22Rv1 (cell line): ENCODE data around the gene MYRIP.
"Not testable (repeated sequence)": the region's sequence is repeated elsewhere in the genome, so short reads cannot be mapped to it uniquely, and the experiment has no call there.

Experiments
- H3K27ac ChIP-seq: fragments of 450-650 bp; 2 replicates; pipeline ENCODE4 v1.5.1; 2017
- ZFX ChIP-seq: fragments of 450-650 bp; IDR thresholded peaks from 2 replicates; pipeline ENCODE4 v1.6.1; 2017; ENCODE audit warnings: antibody characterized with exemption, borderline replicate concordance
- TF ChIP-seq, protein P1 (sequence below): fragments of 450-650 bp; IDR thresholded peaks from 2 replicates; pipeline ENCODE4 v1.5.1; 2017; ENCODE audit warnings: mild to moderate bottlenecking

Gene MYRIP

DNA sequence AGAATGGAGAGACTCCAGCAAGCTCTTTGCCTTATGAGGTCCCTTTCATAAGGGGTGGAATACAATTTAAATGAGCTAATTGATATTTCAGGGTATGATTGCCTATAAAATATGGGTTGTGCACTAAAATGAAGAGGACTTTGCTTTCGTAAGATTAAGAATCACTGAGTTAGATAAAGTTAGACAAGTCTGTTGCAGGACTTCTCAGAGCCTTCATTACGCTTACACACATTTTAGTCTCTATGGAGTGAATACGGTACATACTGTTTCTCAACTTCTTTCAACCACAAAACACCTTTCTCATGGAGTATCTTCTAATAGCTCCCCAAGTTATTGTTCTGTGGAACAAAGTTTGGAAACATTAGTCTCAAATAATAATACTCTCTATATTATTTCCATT, 17.8 kb upstream of the MYRIP start:
- no peak overlapping the region for H3K27ac ChIP-seq
- TF ChIP-seq, protein P1, sequence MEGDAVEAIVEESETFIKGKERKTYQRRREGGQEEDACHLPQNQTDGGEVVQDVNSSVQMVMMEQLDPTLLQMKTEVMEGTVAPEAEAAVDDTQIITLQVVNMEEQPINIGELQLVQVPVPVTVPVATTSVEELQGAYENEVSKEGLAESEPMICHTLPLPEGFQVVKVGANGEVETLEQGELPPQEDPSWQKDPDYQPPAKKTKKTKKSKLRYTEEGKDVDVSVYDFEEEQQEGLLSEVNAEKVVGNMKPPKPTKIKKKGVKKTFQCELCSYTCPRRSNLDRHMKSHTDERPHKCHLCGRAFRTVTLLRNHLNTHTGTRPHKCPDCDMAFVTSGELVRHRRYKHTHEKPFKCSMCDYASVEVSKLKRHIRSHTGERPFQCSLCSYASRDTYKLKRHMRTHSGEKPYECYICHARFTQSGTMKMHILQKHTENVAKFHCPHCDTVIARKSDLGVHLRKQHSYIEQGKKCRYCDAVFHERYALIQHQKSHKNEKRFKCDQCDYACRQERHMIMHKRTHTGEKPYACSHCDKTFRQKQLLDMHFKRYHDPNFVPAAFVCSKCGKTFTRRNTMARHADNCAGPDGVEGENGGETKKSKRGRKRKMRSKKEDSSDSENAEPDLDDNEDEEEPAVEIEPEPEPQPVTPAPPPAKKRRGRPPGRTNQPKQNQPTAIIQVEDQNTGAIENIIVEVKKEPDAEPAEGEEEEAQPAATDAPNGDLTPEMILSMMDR, result no peak

DNA sequence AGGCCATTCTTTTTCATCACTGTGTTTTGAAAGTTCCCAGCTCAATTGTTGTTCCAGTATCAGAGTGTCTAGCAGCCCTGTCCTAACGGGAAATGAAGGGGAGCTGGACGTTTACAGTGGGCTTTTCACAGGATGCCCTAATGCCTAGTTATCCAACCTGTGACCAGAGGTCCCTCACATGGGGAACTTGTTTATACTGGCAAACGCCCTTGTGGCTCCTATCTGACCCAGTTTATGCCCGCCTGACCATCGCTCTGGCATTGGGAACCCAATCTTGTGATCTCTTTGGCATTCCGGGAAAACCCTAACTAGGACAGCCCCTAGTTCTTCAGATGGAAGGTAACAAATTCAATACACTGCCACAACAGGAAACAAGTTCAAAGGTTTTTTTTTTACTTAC, 14.5 kb upstream of the MYRIP start:
- TF ChIP-seq ZFX, result no peak
- TF ChIP-seq, protein P1, result no peak
- no peak overlapping the region for H3K27ac ChIP-seq

DNA sequence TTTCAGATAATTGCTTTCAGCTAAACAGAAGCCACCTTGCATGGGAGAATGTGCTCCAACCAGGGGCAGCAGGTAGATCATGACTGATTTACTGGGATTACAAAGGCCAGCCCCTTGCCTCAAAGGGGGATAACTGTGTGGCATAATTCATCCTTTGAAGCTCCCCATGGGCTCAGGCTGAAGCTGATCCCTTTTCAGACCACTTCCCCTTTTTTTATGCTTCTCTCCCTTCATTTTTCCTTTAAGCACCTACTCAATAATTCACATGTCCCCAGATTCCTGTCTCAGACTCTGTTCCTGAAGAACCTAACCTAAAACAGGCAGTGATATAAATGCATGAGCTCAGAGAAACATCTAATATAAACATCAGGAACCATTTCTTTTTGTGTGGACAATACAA, 8.2 kb upstream of the MYRIP start:
- TF ChIP-seq, protein P1, result no peak
- no peak for TF ChIP-seq ZFX
- no peak overlapping the region for H3K27ac ChIP-seq

DNA sequence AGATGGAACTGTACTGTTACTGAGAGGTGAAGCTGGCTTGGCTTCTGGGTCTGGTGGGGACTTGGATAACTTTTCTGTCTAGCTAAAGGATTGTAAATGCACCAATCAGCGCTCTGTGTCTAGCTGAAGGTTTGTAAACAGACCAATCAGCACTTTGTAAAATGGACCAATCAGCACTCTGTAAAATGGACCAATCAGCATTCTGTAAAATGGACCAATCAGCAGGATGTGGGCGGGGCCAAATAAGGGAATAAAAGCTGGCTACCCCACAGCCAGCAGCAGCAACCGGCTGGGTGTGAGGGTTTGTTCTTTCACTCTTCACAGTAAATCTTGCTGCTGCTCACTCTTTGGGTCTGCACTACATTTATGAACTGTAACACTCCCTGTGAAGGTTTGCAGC, 6.9 kb upstream of the MYRIP start:
- H3K27ac ChIP-seq, result not testable (repeated sequence)

DNA sequence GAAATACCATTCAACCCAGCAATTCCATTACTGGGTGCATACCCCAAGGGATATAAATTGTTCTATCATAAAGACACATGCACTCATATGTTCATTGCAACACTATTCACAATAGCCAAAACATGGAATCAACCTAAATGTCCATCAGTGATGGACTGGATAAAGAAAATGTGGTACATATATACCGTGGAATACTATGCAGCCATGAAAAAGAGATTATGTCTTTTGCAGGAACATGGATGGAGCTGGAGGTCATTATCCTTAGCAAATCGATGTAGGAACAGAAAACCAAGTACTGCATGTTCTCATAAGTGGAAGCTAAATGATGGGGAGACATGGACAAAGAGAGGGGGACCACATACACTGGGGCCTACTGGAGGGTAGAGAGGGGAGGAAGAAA, 5.5 kb upstream of the MYRIP start:
- H3K27ac ChIP-seq, result no peak overlapping the region
- TF ChIP-seq ZFX, result no peak
- TF ChIP-seq, protein P1, result no peak

DNA sequence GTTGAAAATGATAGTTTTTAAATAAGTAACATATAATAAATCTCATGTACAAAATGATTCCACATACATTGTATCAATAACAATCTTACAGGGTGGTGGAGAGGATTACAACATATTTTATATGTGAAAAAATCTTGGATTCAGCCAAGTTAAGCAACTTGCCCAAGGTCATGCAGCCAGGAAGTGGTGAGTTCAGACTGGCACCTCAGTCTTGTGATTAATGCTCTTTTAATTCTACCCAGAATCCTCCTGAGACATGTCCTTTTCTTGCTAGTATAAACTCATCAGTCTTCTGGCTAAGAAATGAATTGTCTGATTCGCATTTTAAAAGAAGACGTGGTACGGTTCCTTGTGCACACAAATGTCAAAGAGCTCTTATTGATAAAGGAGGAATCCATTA, 4.5 kb upstream of the MYRIP start:
- no peak for TF ChIP-seq ZFX
- TF ChIP-seq, protein P1, result no peak
- H3K27ac ChIP-seq, result no peak overlapping the region

DNA sequence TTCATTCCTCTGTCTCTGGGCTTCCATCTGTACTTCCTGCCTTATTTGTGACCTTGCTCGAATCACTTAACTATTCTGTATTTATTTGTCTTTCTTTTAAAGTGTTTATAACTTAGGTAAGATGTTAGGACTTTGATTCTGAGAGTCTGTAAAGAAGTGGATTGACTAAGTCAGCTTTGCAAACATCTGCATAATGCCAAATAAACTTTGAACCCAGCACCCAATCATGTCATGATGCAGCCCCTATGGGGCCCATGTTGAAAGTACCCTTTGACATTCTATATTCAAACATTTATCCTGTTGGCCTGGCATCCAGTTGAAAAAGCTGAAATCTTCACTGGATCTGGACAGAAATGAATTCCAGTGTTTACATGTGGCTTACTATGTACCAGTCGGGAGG, 3.8 kb upstream of the MYRIP start:
- no peak overlapping the region for H3K27ac ChIP-seq
- TF ChIP-seq, protein P1, result no peak
- TF ChIP-seq ZFX, result no peak

DNA sequence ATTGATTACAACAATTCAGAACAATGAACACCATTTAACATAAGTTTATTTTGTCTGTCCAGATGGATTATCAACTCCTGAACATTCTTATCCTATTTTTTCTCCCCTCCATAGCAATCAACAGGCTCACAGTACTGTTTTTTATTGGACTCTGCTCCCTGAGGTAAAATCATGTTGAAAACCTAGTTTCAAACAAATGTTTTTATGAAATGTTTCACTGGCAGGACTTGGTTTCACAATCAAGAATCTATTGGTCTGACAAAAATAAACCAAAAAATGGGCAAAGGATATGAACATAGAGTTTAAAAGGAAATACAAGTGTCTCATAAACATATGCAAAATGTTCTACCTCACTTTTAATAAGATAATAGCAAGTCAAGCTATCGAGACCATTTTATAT, 2.6 kb upstream of the MYRIP start:
- TF ChIP-seq ZFX, result no peak
- TF ChIP-seq, protein P1, result no peak
- no peak overlapping the region for H3K27ac ChIP-seq
